CD4-positive, alpha-beta T cell treated with Interleukin-6 for 4 hours (primary cell): ENCODE measurements around the gene DIP2B.
"Not testable (repeated sequence)": the region's sequence is repeated elsewhere in the genome, so short reads cannot be mapped to it uniquely, and the experiment has no call there.

Source experiments
- DNase-seq: peaks from one replicate; pipeline ENCODE4 v3.0.0-alpha.2; 2020; ENCODE audit warnings: mixed read lengths

DIP2B gene

DNA sequence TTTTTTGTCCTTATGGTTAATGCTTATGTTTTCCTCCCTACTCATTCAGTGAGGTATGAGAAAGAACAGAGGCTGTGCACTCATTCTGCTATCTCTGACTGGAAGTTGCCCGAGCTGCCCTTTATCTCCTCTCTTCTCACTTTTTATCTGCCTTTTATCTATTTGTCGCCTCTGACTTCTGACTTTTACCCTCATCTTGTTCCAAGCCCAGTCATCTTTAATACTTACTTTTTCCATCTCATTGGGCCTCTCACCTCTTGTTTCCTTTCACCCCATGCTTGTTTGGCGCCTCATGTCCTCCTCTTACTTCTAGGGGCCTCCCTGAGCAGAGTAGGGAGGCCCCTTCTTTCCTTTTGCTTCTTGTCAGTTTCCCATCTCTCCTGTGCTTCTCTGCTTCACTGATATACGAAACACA is 50.7 kb downstream of the DIP2B start:
- no peak for DNase-seq

GRCh38 chr12:50556273-50556672 is 51.5 kb downstream of the DIP2B start:
- no peak for DNase-seq

GRCh38 chr12:50556796-50557195 is 52.0 kb downstream of the DIP2B start:
- DNase-seq, result not testable (repeated sequence)

GRCh38 chr12:50557421-50557820 is 52.6 kb downstream of the DIP2B start:
- DNase-seq, result no peak

DNA sequence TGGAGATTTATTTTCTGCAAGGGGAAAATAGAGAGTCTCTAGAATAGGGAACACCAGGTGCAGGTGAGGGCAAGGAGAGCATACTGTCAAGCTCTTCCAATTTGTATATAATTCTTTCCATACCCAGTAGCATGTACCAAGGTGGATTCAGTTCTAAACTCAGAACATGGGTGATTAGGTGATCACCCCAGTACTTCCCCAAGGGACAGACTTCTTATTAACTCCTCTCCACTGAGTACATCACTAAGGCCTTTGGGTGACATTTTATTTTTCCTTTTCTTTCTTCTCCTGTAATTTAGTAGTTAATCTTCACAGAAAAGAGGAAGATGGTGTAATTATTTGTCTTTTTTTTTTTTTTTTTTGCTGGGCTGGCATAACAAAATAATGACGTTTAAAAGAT is 54.2 kb downstream of the DIP2B start:
- DNase-seq, result no peak

GRCh38 chr12:50562520-50563433 is 58.0 kb downstream of the DIP2B start:
- DNase-seq, result no peak

- no peak for DNase-seq
Measured at GRCh38 chr12:50563434-50563787, 58.6 kb downstream of the DIP2B start.

DNA sequence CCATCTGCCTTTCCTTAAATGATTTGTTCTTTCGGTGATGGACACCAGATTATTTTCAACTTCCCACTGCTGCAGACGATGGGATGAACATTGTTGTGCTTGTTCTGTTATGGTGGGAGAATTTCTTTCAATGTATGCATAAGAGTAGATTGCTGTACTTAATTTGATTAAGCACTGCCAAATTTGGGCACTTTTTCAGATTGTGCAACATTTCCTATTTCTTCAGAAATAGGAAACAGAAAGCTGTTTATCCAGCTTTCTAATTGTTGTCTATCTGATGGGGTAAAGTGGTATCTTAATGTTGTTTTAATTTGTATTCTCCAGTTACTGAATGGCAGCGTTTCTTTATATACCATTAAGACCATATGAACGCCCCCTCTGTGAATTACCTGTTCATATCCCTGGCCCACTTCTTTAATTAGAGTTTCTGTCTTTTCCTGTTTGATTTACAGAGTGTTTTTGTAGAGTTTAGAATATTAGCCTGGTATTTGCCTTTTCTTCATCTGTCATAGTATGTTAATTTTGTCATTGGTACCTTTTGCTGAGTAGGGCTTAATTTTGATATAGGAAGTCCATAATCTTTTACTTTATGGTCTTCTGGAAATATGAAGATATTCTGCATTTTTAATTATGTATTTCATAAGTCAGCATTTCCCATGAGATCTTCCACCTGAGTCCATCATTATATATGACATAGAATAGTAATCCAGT is 59.6 kb downstream of the DIP2B start:
- DNase-seq, result no peak

DNA sequence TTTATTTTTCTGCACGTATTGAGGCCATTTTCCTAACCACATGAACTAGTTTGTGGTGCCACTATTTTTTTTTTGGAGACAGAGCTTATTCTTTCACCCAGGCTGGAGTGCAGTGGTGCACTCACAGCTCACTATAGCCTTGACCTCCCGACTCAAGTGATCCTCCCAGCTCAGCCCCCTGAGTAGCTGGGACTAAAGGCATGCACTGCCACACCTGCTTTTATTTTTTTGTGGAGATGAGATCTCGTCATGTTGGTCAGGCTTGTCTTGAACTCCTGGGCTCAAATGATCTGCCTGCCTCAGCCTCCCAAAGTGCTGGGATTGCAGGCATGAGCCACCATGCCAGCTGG is 60.1 kb downstream of the DIP2B start:
- DNase-seq, result no peak

DNA sequence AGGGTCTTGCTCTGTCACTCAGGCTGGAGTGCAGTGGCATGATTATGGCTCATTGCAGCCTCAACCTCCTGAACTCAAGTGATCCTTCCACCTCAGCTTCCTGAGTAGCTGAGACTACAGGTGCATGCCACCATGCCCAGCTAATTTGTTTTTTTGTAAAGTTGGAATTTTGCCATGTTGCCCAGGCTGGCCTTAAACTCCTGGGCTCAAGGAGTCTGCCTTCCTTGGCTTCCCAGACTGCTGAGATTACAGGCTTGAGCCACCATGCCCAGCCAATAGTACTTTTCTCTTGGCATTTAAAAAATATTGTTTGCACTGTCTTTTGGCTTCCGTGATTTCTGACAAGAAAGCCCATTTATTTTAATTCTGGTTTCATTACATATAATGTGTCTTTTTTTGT is 61.3 kb downstream of the DIP2B start:
- no peak for DNase-seq

- no peak for DNase-seq
Measured at GRCh38 chr12:50567926-50568325, 63.1 kb downstream of the DIP2B start.

GRCh38 chr12:50568338-50569091 is 63.7 kb downstream of the DIP2B start:
- DNase-seq, result no peak

DNA sequence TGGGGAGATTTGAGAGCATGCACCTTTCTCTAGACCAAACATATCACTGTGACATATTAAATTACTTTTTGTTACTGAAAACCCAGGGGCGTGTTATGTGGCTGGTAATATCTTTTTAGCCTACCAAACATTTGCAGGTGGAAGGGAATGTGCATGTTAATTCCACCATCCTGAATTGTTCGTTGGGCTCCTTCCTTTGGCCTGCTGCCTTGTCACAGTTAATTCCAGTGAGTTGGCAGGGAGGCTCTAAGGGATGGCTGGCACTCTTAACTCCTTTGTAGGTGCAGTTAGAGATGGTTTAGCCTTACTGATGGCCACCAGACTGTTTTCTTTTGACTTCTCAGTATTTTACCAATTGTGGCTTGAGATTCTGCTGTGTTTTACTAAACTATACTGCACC is 64.5 kb downstream of the DIP2B start:
- DNase-seq, result no peak

GRCh38 chr12:50569876-50570275 is 65.1 kb downstream of the DIP2B start:
- DNase-seq, result no peak

GRCh38 chr12:50571786-50572185 is 67.0 kb downstream of the DIP2B start:
- DNase-seq, result no peak

DNA sequence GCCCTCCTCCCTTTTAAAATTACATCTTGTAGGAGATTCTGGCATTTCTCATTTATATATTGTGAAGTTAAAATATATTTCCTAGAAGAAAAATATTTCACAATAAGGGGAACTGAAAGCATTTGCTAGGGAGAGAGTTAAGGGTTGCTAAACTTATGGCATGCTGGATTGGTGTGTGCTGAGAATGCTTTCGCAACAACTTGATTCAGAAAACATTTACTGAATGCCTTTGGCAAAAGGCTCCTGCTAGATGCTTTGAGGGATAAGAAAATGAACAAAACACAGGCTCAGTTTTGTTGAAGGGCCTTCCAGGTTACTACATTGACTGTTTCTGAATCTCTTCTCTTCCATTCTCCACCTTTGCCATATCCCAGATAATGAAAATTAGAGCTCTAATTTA is 67.5 kb downstream of the DIP2B start:
- no peak for DNase-seq

DNA sequence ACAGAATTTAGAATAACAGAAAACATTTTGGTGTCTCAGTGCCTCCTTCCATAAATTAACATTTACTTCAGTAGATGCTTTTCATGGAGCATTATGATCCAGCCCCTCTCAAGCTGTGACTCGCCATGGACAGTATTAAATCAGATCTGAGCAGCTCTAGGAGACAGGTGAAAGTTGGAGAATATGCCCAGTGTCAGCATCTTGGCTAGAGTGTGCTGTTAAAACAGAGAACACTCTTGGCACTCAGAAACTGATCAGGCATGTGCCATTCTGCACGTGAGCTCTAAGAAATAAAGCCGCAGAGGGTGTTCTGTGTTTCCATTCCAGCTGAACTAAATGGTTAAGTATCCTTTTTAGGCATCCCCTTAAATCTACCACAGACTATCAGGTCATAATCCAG is 68.0 kb downstream of the DIP2B start:
- DNase-seq, result no peak

DNA sequence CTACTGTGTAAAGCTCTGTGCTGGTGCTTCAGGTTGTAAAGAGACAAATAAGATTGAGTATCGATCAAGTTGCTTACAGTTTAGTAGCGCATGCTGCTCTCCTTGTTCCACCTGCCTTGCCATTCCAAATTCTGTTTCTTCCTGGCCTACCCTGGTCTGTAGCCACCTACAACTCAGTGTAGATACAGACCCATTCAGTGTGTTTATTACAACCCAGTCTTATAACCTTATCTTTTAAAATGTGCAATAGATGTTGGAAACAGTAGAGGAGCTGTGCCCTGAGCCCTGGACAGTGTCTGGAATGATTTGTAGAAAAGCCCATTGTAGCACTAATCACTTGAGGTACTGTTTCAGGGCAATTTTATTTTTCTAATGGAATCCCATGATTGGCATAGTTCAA is 68.5 kb downstream of the DIP2B start:
- no peak for DNase-seq

DNA sequence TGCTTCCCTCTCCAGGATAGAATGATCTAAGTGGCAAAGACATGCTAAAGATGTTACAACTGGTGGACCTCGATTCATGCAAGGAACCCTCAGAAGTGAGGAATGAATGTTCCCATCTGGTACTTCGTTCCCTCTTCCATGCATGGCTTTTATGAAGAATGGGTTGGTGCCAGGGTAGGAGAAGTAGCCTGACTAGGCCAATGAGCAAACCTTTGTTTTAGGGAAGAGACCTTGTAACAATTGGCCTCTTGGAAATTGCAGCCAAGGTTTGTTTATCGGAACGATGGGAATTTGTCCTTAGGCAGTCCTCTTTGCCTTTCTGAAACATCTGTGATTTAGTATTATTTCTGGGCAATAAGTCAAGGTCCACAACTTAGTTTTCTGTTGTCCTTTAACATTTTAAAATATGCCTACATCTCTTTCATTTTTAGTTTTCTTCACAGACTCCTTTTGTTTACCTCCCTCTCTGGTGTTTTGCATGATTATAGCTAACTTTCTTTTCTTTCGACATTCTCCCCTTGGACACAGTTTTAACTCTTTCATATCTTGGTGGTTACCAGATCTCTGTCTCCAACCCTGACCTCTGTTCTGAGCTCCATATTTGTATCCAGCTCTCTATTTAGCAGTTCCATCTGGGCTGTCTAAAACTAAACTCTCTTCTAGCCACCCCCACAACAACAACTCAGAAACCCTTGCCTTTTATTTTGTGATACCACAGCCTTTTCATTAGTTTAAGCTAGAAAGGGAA is 70.0 kb downstream of the DIP2B start:
- no peak for DNase-seq

DNA sequence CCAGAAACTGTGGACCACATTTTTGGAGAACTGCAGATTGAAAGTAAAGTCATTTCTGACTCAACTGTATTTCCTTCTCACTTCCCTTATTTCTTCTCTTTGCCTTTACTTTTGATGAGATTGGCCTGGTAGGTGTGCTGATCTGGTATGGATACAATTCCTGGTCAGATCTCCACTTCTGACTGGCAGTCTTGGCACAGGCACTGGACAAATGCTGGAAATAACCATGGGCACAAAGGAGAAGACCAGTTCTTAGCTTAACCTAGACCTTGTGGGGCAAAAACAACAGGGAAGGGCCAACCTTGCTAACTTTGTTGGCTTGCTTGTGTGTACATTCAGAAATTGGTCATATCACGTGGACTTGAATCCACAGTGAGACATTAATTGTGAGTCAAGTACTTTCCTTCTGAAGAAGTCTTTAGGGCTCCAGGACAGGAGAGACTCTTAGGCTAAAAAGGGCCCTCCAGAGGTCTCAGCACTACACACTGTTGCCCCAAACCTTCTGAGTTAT is 75.0 kb downstream of the DIP2B start:
- DNase-seq, result no peak

DNA sequence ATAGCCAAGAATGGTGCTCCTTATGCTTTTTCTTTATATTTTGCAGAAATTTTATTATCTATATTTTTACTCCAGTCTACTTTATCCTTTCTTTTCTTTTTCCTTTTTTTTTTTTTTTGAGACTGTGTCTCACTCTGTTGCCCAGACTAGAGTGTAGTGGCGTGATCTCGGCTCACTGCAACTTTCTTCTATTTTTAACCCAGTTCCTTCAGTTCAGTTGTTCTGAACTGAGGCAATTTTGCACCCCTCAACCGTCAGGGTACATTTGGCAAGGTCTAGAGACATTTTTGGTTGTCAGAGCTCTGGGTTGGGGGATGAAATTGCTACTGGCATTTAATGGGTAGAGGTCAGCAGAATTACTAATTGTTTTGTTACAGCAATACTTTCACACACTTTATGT is 75.7 kb downstream of the DIP2B start:
- DNase-seq, result no peak
